ENCODE measurements around the gene CACNA1C.

GRCh38 chr12:2406903-2407302 lies 354.1 kb downstream of the CACNA1C start:
- TF ChIP-seq CTCF (IDR thresholded peaks at IDR 0.05), result no peak
- TF ChIP-seq POLR2A (IDR thresholded peaks at IDR 0.05), result no peak
- no peak for TF ChIP-seq POLR2AphosphoS5 (IDR thresholded peaks at IDR 0.05)
